Mesendoderm (in vitro differentiated cells): ENCODE measurements around the gene TRABD2B.

ENCODE experiments used
- DNase-seq: peaks from one replicate; pipeline ENCODE4 v3.0.0; 2013
- H2AK5ac ChIP-seq: 2 replicates; pipeline ENCODE4 v1.6.1; 2013; ENCODE audit warnings: low read length, inconsistent platforms
- H2BK120ac ChIP-seq: 2 replicates; pipeline ENCODE4 v1.6.1; 2013; ENCODE audit warnings: low read depth, mild to moderate bottlenecking, low read length, moderate library complexity, mixed read lengths
- H2BK15ac ChIP-seq: replicated peaks from 2 replicates; pipeline ENCODE4 v1.6.1; 2013; ENCODE audit warnings: low read depth, mild to moderate bottlenecking, moderate library complexity
- H2BK5ac ChIP-seq: 2 replicates; pipeline ENCODE4 v1.6.1; 2013; ENCODE audit warnings: low read length, inconsistent platforms
- H3K18ac ChIP-seq: 2 replicates; pipeline ENCODE4 v1.6.1; 2013; ENCODE audit warnings: mild to moderate bottlenecking, low read length, mixed read lengths
- H3K23ac ChIP-seq: one replicate; pipeline ENCODE4 v1.6.1; 2013; ENCODE audit warnings: low read length
- H3K27ac ChIP-seq: 2 replicates; pipeline ENCODE4 v1.5.1; 2013; ENCODE audit warnings: low read depth, mild to moderate bottlenecking, inconsistent platforms, low read length, moderate library complexity
- H3K27me3 ChIP-seq: 2 replicates; pipeline ENCODE4 v1.6.1; 2013; ENCODE audit warnings: low read length, control low read depth, mild to moderate bottlenecking, inconsistent platforms; ENCODE audit not compliant: insufficient read depth, poor library complexity
- H3K36me3 ChIP-seq: 2 replicates; pipeline ENCODE4 v1.6.1; 2013; ENCODE audit warnings: low read length, inconsistent platforms; ENCODE audit not compliant: control insufficient read depth, insufficient read depth
- H3K4ac ChIP-seq: one replicate; pipeline ENCODE4 v1.6.1; 2013; ENCODE audit warnings: low read depth, mild to moderate bottlenecking, low read length, moderate library complexity
- H3K4me1 ChIP-seq: 2 replicates; pipeline ENCODE4 v1.6.1; 2013; ENCODE audit warnings: low read depth, low read length, inconsistent platforms; ENCODE audit not compliant: control insufficient read depth
- H3K4me2 ChIP-seq: 2 replicates; pipeline ENCODE4 v1.6.1; 2013; ENCODE audit warnings: low read length
- H3K4me3 ChIP-seq: 2 replicates; pipeline ENCODE4 v1.5.1; 2013; ENCODE audit warnings: mild to moderate bottlenecking, low read length
- H3K56ac ChIP-seq: one replicate; pipeline ENCODE4 v1.6.1; 2013; ENCODE audit warnings: low read length
- H3K79me1 ChIP-seq: 2 replicates; pipeline ENCODE4 v1.6.1; 2013; ENCODE audit warnings: low read length, inconsistent platforms
- H3K79me2 ChIP-seq: 2 replicates; pipeline ENCODE4 v1.6.1; 2013; ENCODE audit warnings: mild to moderate bottlenecking, low read length; ENCODE audit not compliant: control insufficient read depth, insufficient read depth
- H3K9ac ChIP-seq: 2 replicates; pipeline ENCODE4 v1.6.1; 2013; ENCODE audit warnings: low read length, inconsistent platforms
- H4K5ac ChIP-seq: one replicate; pipeline ENCODE4 v1.6.1; 2013; ENCODE audit warnings: low read length
- H4K8ac ChIP-seq: one replicate; pipeline ENCODE4 v1.6.1; 2013; ENCODE audit warnings: low read depth, mild to moderate bottlenecking, control low read depth, low read length, moderate library complexity
- WGBS: extraction: QIAGEN DNeasy Blood & Tissue Kit; methylation state at CpG from one replicate; pipeline ENCODE4 v1.1.7; 2013; ENCODE audit warnings: low lambda C conversion rate, missing lambda C conversion rate; ENCODE audit not compliant: insufficient coverage; ENCODE audit errors: extremely low coverage; 5-methylcytosine and 5-hydroxymethylcytosine counted together

The TRABD2B gene

GRCh38 chr1:47781171-47781959 is 215.8 kb downstream of the TRABD2B start:
- no peak overlapping the region for H4K8ac ChIP-seq
- H2BK120ac ChIP-seq, result no peak overlapping the region
- H3K27me3 ChIP-seq, result no peaks in the 10 kb centered on the region
- no peak overlapping the region for H3K4me2 ChIP-seq
- H3K56ac ChIP-seq, result no peak overlapping the region
- DNase-seq, result no peak
- WGBS, result no CpG with 5 or more reads among the region's 22 CpGs
- H3K4me3 ChIP-seq, result no peak overlapping the region
- H3K18ac ChIP-seq, result no peak overlapping the region
- no peak overlapping the region for H2BK15ac ChIP-seq
- no peak overlapping the region for H3K9ac ChIP-seq
- no peaks in the 10 kb centered on the region for H3K4me1 ChIP-seq
- H3K79me1 ChIP-seq, result no peaks in the 10 kb centered on the region
- H3K79me2 ChIP-seq, result no peaks in the 10 kb centered on the region
- H3K27ac ChIP-seq, result no peak overlapping the region
- no peak overlapping the region for H4K5ac ChIP-seq
- H3K4ac ChIP-seq, result no peak overlapping the region
- H3K23ac ChIP-seq, result no peak overlapping the region
- no peaks in the 10 kb centered on the region for H3K36me3 ChIP-seq
- H2AK5ac ChIP-seq, result no peak overlapping the region
- H2BK5ac ChIP-seq, result no peak overlapping the region

- H3K56ac ChIP-seq, result no peak overlapping the region
- H3K4me2 ChIP-seq, result no peak overlapping the region
- no peak overlapping the region for H3K18ac ChIP-seq
- H4K5ac ChIP-seq, result no peak overlapping the region
- H3K4me1 ChIP-seq, result no peaks in the 10 kb centered on the region
- H3K27ac ChIP-seq, result no peak overlapping the region
- no peak overlapping the region for H2BK5ac ChIP-seq
- no peaks in the 10 kb centered on the region for H3K36me3 ChIP-seq
- no peaks in the 10 kb centered on the region for H3K79me1 ChIP-seq
- H4K8ac ChIP-seq, result no peak overlapping the region
- no peak overlapping the region for H3K4me3 ChIP-seq
- no CpG with 5 or more reads among the region's 8 CpGs for WGBS
- no peak overlapping the region for H3K23ac ChIP-seq
- no peak overlapping the region for H3K4ac ChIP-seq
- no peaks in the 10 kb centered on the region for H3K79me2 ChIP-seq
- H2BK120ac ChIP-seq, result no peak overlapping the region
- DNase-seq, result no peak
- H3K9ac ChIP-seq, result no peak overlapping the region
- no peaks in the 10 kb centered on the region for H3K27me3 ChIP-seq
- no peak overlapping the region for H2BK15ac ChIP-seq
- H2AK5ac ChIP-seq, result no peak overlapping the region
Measured at GRCh38 chr1:47780469-47780995, 216.7 kb downstream of the TRABD2B start.

GRCh38 chr1:47779613-47780012 is 217.6 kb downstream of the TRABD2B start:
- no peaks in the 10 kb centered on the region for H3K79me2 ChIP-seq
- no peak overlapping the region for H3K4ac ChIP-seq
- no peak overlapping the region for H2AK5ac ChIP-seq
- DNase-seq, result no peak
- H3K4me1 ChIP-seq, result no peaks in the 10 kb centered on the region
- no peak overlapping the region for H2BK15ac ChIP-seq
- H3K27me3 ChIP-seq, result no peaks in the 10 kb centered on the region
- no peak overlapping the region for H2BK5ac ChIP-seq
- H4K5ac ChIP-seq, result no peak overlapping the region
- no peak overlapping the region for H2BK120ac ChIP-seq
- no peak overlapping the region for H3K4me2 ChIP-seq
- H3K36me3 ChIP-seq, result no peaks in the 10 kb centered on the region
- H4K8ac ChIP-seq, result no peak overlapping the region
- no peak overlapping the region for H3K23ac ChIP-seq
- H3K79me1 ChIP-seq, result no peaks in the 10 kb centered on the region
- no peak overlapping the region for H3K4me3 ChIP-seq
- H3K56ac ChIP-seq, result no peak overlapping the region
- no peak overlapping the region for H3K9ac ChIP-seq
- no CpG with 5 or more reads among the region's 3 CpGs for WGBS
- no peak overlapping the region for H3K27ac ChIP-seq
- H3K18ac ChIP-seq, result no peak overlapping the region

- Histone ChIP-seq H3K27me3 (no peaks in the 10 kb centered on the region), H3K79me2 (no peaks in the 10 kb centered on the region), H3K27ac (no peak overlapping the region), H3K56ac (no peak overlapping the region), H4K5ac (no peak overlapping the region), H2BK15ac (no peak overlapping the region), H3K79me1 (no peaks in the 10 kb centered on the region), H2AK5ac (no peak overlapping the region), H3K23ac (no peak overlapping the region), H3K9ac (no peak overlapping the region), H3K4me1 (no peaks in the 10 kb centered on the region), H2BK5ac (no peak overlapping the region), H3K36me3 (no peaks in the 10 kb centered on the region), H3K4ac (no peak overlapping the region), H3K4me2 (no peak overlapping the region), H4K8ac (no peak overlapping the region), H2BK120ac (no peak overlapping the region), H3K4me3 (no peak overlapping the region), H3K18ac (no peak overlapping the region)
- no peak for DNase-seq
- WGBS, result no CpG with 5 or more reads among the region's 6 CpGs
Measured at GRCh38 chr1:47778280-47778679, 218.9 kb downstream of the TRABD2B start.

- Histone ChIP-seq H3K56ac (no peak overlapping the region), H3K27me3 (no peaks in the 10 kb centered on the region), H3K79me2 (no peaks in the 10 kb centered on the region), H3K9ac (no peak overlapping the region), H3K79me1 (no peaks in the 10 kb centered on the region), H2BK120ac (no peak overlapping the region), H2AK5ac (no peak overlapping the region), H3K4me3 (no peak overlapping the region), H4K8ac (no peak overlapping the region), H3K23ac (no peak overlapping the region), H3K36me3 (no peaks in the 10 kb centered on the region), H3K18ac (no peak overlapping the region), H3K4me1 (no peaks in the 10 kb centered on the region), H3K27ac (no peak overlapping the region), H3K4ac (no peak overlapping the region), H2BK15ac (no peak overlapping the region), H4K5ac (no peak overlapping the region), H2BK5ac (no peak overlapping the region), H3K4me2 (no peak overlapping the region)
- no peak for DNase-seq
- WGBS, result no CpG with 5 or more reads among the region's 6 CpGs
Measured at GRCh38 chr1:47777322-47777721, 219.9 kb downstream of the TRABD2B start.
